HG03520 (cell line): ENCODE results near the gene DUSP6.

ENCODE experiments used
- ATAC-seq: cut with Tn5 transposase; IDR thresholded peaks from one replicate; pipeline ENCODE4 v1.9.1; 2021; ENCODE audit warnings: mild to moderate bottlenecking, moderate library complexity; ENCODE audit not compliant: unreplicated experiment

The DUSP6 gene, protein sequence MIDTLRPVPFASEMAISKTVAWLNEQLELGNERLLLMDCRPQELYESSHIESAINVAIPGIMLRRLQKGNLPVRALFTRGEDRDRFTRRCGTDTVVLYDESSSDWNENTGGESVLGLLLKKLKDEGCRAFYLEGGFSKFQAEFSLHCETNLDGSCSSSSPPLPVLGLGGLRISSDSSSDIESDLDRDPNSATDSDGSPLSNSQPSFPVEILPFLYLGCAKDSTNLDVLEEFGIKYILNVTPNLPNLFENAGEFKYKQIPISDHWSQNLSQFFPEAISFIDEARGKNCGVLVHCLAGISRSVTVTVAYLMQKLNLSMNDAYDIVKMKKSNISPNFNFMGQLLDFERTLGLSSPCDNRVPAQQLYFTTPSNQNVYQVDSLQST

DNA sequence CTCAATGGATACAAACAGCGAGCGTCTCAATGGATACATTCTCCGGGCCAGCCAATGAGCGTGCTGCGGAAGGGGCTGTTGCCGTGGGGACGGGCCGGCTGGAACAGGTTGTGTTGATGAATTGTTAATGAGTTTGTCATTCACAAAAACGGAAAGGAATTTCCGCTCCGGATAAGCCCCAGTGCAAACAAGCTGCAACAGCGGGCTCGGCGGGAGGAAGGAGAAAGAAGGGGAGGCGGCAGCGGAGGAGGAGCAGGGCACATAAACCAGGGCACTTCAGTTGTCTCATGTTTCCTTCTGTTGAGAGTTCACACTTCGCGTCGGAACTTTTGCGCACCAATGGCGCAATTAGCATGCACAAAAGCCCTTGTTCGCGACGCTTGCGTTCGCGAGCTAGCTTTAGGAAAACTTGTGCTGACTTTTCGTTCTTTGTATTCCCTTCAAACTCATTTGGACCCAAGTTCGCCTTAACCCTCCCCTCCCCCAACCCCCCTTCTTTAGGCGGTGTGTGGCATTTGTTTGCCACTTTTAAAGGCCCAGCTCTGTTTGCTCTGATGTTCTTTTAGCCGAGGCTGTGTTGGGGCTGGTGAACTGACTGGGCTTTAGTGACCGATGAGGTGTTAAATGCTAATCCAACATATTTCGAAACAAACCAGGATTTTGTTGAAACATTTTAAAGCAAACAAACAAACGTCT lies at the start of gene DUSP6:
Gene DUSP6, minus strand, starts transcription at position 10 of the 696 bp plus-strand sequence. CDS start 462 bp downstream, outside the sequence.
- peak; percentile 40 for ATAC-seq

DNA sequence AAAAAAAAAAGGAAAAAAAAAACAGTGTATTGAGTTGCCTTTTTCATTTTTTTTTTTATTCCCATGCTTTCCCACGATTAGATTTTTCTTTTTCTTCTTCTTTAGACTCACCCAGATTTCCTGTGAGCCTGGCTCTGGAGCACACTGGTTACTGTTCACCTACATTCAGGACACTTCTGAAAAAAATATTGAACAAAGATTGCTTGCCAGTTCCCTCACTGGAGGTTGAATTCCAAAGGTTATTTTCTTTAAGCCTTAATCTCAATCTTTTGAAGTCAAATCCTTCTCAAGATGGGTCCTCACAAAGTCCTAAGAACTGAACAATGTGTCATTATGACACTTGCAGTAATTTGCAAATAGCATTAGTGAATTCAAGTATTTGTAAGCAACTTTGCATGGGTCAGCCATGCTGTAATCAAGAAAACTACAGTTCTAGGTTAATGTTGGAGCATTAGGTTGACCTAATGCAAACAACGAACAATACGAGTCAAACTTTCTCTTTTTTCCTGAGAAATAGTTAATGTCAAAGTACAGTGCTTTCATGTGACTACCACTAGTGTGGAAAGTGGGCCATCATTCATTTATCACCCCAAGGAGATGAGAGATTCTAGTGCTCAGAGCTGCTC lies 49.2 kb upstream of the DUSP6 start:
- no peak for ATAC-seq

DNA sequence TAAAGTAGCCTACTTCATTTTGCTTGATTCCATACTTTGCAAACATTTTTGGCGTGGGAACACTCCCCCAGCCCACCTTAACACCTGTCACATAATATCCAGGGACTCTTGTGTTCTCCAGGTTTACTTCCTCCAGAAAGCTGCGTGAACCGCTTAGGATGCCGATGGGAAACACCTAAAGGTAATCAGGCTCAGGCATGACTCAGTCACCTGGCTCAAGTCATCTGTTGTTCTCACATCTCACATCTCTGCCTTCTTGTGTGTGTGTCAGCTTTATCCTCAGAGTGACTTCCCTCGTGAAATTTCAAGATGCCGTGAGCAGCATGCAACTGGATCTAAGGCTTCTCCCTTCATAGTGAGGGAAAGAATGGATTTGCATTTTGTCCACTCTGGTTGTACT lies 48.1 kb upstream of the DUSP6 start:
- ATAC-seq: no peak

DNA sequence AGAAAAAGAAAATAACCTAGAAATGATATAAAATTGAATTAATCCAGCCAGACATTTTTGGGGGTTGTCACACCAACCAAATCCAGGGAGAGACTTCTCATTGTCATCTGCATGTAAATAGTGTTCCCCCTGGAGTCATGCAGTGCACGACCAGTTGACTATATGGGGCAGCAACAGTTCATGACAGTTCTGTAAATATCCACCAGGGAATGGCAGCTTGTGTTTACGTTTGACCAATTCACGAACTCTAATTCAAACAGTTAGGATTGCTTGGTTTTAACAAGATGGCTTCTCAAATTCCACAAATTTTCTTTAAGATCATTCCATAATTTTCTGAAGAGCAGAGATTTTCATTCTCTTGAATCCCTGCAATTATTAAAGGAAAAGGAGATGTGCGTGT lies 43.4 kb upstream of the DUSP6 start:
- no peak for ATAC-seq

DNA sequence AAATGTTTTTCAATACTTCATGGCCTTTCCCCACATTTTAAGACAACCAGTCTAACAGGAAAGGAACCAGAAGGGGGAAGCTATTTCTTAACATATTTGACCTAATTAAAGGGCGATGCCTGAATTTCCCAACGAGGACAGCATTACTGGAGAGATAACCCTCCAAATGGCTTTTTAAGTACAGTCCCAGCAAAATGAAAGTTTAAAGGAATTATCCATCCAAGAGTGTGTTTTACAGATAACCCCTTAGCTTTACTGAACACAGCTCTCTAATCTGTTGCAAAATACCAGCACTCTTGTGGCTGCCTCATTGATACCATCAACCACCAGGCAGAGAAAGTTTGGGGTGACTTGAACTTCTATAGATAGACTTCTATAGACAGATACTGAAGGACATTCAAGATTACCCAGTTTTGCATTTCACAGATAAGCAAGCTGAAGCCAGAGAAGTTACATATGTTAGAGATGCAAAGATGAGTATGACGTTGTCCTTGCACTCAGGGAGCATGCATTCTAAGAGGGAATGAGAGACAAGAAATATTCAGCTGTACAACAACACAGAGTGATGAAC lies 41.3 kb upstream of the DUSP6 start:
- no peak for ATAC-seq

DNA sequence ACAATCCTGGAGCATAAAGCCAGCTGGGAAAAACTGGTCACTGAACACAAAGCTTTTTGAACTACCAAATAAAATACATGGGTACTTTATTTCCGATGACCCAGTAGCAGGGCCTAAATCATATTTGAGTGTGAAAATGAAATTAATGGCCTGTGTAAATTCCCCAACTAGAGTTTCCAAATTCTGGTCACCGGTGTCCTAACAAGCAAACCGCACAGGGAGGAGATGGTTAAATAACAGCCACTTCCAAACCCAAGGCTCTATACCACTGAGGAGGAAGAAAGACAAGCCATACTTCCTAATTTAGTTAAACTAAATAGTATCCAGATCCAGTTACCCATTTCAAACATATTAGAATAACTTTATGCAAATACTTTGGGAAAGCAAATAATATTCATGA lies 40.1 kb upstream of the DUSP6 start:
- ATAC-seq: no peak

DNA sequence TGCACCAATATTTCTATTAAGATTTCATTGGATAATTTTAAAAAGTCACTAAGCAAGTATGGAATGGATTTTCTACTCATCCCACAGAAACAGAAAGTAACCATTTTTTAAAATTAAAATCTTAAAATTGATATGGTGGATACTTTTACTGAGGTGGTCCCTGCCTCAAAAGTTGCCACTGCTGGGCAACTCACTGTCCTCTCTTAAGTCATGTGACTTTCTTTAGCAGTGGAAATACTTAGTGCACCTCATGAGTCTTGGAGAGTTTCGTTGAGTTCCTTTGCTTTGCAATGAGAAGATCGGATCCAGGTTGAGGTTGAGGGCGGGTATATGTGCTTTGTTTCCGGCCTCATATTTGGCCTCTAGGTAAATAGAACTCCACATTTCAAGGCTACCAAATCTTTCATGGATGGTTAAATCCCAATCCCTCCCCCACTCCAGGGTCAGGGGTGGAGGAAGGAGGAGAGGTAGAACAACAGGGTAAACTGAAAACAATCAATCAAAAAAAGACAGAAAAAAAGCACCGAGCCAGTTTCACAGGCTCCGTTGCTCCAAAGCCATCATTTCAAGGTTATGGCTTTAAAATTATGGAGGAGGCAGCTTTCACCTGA lies 39.5 kb upstream of the DUSP6 start:
- no peak for ATAC-seq

DNA sequence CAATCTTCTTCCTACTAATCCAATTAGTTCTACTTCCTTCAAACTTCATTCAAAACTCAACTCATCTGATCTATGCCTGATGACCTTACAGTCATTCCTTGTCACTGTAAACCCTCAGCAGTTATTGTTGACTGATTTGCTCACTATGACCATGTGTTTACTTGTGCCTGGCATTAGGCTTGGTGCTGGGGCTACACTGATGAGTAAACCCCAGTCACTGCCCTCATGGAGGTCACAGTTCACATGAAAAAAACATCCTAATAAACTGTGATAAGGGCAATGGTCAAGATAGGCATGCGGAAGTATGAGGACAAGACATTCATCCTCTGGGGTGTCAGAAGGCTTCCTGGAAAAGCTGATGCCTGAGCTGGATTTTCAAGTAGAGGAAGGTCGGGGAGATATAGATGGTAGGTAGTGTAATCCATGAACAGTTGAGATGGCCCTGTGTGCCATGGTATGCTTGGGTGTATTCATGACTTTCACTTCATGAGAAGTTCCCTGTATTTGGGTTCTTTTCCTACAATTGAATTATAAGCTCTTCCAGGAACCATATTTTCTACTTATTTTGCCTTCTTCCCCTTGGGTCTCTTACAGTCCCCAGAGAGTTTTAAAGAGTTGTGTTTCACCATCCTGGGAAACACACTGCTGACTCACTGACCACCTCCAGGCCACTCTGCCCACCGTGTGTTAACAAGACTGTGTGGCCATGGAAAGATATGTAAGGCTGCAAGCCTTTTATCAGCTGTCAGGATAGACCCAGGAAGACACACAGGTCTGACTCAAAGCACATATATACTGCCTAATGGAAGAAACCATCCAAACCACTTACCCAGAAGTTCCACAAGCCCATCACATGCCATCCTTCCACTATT lies 38.7 kb upstream of the DUSP6 start:
- ATAC-seq: no peak

DNA sequence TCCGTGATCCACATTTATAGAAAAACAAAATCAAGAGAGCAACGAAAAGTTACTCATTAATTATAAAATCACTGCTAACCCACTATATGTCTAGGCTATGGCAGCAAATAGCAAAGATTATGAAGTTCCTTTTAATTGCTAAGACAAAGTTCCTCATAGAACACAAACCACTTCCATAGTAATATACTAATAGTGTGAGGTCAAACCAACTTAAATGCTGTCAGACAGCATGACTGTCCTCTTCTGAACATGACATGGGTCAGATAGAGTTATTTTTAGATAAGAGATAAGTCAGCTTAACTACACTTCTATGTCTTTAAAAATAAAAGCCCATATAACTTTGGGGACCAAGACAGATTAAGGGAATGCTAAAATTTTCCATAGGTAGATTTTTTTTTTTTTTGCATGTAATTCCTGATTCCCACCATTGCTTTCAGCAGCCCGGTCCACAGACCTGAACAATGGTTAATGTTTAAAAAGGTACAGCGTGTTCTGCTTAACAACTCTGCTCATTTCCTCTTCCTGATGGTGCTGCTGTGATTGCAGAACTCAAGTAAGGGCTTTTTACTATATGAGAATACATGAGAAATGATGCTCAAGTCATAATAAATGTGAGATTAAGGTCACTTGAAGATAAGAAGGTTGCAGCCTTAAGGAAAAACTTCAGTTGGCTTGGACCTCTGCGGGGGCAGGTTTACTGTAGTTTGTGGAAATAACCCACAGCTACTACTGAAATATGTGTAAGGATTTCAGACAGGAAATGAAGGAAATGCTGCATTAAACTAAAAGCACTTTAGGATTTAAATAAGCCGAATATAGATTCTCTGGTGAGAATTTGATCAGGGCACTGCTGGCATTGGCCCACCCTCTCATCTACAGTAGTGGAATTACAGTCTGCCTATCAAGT lies 37.7 kb upstream of the DUSP6 start:
- peak; percentile 49 for ATAC-seq

DNA sequence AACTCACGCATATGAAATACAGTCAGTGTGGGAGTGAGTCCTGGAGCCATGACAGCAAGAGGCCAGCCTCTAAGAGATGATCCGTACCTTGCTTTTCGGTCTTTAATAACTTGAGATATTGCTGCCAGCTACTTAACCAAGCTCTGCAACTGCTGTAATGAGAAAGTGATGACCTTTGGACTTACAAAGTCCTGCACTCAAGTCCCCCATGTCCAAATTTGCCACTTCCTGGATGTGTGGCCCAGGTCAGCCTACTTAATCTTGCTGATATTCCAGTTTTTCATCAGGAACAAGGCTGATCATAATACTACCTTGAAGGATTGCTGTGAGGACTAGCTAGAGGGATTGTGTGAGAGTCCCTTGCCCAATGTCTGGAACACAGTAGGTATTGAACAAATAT lies 33.8 kb upstream of the DUSP6 start:
- ATAC-seq: no peak

DNA sequence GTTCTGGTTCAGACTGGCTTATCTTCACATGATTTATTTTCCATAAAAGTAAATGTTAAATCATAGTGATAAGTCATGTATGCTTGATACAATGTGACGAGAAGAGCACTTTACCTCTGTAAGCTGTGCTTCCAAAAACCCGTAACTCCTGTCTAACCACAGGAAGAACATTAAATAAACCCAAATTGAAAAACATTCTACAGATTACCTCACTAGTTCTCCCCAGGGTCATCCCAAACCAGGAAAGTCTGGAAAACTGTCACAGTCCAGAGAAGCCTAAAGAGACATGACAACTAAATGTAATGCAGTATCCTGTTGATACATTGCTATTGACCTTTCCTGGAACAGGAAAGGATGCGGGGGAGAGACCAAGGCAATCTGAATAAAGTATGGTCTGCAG lies 32.5 kb upstream of the DUSP6 start:
- no peak for ATAC-seq

DNA sequence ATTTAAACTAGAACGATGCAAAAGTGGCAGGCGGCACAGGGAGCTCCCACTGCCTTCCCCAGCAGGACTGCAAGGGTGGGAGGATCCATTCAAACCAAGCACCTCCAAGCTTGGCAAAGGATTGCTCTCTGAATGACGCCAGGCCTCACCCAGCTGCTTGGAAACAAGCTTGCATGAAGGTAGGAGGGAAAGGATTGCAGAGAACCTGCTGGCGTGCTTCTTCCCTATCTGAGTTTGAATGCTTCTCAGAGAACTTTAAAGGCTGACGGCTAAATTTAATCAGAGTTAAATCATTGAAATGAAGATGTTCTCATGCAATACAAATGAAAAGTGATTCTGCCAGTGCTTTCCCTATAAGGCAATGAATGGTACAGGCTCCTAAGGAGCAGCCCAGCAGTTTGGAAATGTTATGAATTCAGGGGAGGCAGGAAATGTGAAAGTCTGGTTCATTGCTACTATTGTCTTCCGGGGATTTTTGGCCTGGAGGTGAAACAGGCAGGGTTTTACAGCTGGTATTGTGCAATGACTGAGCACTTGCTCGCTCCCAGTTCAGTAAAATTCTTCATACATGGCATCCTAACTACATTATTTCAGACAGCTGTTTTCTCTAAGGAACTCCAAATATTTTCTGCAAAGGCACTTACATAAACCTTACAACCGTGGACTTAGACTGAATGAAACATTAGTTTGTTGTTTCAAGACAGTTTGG lies 31.9 kb upstream of the DUSP6 start:
- ATAC-seq: no peak

DNA sequence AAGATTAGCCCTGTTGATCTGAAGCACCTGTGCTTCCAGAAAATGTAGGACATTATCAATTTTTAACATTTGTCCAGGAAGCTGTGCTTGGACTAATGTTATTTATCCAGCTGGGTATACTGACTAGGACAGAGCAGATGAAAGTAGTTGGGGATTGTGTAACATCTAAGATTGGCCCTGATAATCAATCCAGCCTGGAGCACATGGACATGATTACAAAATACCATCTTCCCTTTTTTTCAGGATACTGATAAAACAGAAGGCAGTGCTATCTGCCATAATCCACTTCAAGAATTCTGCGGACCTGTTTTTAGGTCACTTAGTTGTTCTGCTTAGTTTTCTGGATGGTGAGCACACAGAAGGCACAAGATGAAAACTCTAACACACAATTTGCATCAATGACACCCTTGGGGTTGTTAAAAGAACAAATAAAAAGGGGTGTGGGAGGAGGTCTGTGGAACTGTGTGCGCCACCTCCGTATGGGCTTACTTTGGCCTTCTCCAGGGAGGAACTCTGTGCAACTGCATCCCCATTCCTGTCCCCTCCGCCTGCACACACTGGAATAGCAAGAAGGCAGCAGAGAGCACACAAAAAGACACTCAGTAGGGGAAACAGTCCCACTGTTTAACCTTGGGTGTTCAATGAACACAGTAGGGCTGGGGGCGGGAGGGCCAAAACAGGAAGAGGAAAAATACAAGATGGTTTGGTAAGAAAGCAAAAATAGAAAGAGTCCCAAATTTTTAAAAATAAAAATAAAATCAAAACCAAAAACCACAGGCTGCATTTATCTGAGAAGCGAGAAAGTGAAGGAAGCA lies 31.1 kb upstream of the DUSP6 start:
- ATAC-seq: no peak

DNA sequence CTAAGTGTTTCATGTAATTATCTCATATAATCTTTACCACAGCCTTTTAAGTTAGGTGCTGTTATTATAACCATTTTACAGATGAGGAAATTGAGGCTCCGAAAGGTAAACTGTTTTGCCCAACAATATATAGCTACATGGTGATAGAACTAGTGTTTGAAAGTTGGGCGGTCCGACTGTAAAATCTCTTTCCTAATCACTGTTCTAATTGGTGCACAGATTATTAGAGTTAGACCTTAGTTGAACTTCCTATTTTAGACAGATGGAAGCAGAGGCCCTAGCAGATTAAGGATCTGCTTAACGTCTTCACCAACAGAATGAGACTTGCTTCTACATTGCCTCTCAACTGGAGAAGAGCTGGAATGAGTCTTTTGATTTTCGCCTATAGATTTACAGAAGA lies 30.0 kb upstream of the DUSP6 start:
- ATAC-seq: no peak

DNA sequence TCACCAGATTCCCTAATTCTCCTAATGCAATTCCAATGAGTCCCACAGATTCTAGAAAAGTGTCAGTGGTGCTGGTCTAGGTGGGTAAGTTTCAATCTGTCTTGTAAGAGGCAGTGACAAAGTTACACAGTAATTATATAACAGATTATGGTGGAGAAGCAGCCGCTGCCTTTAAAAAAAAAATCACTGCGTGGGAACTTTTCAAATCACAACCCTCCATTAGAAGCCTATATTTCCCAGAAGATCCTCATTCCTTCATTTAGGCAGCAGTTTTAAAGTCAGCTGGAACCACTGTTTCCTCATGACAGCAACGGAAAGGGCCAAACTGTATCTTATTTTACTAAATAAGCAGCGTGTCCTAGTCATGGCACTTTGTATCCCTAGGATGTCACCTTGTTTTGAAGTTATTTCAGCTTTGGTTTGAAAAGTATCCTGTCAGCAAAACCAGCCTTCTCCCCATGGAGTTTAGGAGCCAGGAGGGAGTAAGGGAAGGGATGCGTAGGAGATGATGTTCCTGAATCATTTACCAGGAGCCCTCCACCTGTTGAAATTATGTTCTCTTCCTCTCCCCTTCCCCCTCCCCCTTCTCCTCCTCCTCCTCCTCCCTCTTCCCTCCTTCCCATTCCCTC lies 27.7 kb upstream of the DUSP6 start:
- ATAC-seq: no peak

DNA sequence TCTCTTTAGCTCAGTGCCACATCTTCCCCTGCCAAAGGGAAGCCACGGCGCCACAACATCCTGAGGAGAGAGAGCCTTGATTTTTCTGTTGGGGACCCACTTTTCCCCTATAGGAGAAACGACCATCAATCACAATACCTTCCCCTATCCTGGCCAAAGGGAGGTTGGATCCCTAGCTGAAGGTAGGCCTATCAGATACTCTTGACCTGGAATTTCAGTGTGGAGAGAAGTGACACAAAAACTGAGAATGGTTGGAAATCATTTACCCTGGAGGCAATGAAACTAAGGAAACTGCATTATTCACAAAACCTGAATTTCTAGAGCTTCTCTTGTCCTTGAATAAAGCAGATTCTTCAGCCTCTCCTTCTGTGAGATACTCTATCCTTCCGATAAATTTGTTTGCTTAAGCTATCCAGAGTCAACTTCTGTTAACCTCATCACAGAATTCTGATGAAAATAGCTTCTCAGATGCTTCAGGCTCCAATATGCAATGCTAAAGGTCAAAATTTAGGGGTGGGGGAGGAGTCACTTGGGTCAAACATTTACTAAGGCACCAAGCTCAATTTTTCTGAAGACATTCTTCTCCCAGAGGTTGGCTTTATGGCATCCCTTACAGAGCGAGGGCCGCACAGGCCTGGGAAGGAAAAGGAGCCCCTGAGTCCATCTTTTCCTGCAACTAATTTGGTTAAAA lies 27.0 kb upstream of the DUSP6 start:
- ATAC-seq: no peak

DNA sequence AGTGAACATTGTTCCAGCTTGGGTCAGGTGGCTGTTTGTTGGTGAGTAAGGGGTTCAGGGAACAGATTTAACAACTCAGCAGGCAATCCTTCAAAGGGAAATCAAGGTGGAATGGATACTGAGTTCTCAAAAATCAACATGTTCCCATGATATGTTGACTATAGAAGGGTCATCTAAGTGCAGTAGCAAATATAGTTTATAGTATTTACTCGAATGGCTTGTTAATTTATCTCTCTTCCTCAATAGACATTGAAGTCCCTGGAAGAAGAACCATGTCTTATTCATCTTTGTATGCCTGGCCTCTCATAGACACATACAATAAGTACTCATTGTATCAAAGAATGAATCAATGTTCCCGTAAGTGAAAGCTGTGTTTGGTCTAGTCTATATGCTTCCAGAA lies 24.5 kb upstream of the DUSP6 start:
- ATAC-seq: no peak
